ENCODE data around the gene ATP5F1D. TPM values are rescaled to one million over a fixed set of nuclear protein-coding genes. Genes with fewer than 3 reads are reported as not detected.

Gene ATP5F1D
- total and polyA plus RNA-seq, 2 of the 8 experiments (the other 6 are each of a cell fraction or from before 2014, with no cell fraction given): 174 to 249 TPM

GRCh38 chr19:1269065-1269477, 27.5 kb downstream of the ATP5F1D start, which contains the start of gene CIRBP (continued):
- TF ChIP-seq EP300 (IDR thresholded peaks at IDR 0.05; ENCODE audit: borderline replicate concordance in 1 of 2, low read depth in 2 of 2, low read length in 2 of 2) (0 out of 3 replicates have a peak, but pooled peaks of 1 of the 2 experiments have one; percentile 30), EGR1 (IDR thresholded peaks at IDR 0.05; ENCODE audit: borderline replicate concordance, low read depth, low read length) (0 out of 2 replicates have a peak, but pooled peaks have one; percentile 39), RFX5 (IDR thresholded peaks at IDR 0.05; ENCODE audit: borderline replicate concordance, low read depth, low read length) (no peak), NANOG (IDR thresholded peaks at IDR 0.05; ENCODE audit: insufficient read depth, low read depth, low read length, poor library complexity, severe bottlenecking) (peak; percentile 49), JUND (IDR thresholded peaks at IDR 0.05; ENCODE audit: low read length) (no peak), TAF7 (optimal IDR thresholded peaks at IDR 0.05; ENCODE audit: borderline replicate concordance, low read depth, low read length) (peak; percentile 98), POLR2AphosphoS5 (IDR thresholded peaks at IDR 0.05; ENCODE audit: low read depth, low read length) (peak; percentile 100), PHF8 (conservative IDR thresholded peaks at IDR 0.05; ENCODE audit: low read depth, low read length) (peak; percentile 93), POLR2A (IDR thresholded peaks at IDR 0.05; ENCODE audit: control extremely low read depth in 1 of 2, low read depth in 2 of 2, low read length in 2 of 2) (peak; percentile 100)

Data from H1 (cell line).